Measurements from ENCODE around the gene TOP2B. TPM values are rescaled to one million over a fixed set of nuclear protein-coding genes. Genes with fewer than 3 reads are reported as not detected.

Gene TOP2B
- polyA plus RNA-seq, 2 donors: 28.5 to 47.1 TPM

- Histone ChIP-seq H3K4me1 (ENCODE audit: control insufficient read depth in 2 of 2, insufficient read depth in 2 of 2, low read length in 1 of 2) (no peaks in the 10 kb centered on the region), H3K9me3 (ENCODE audit: control insufficient read depth in 2 of 2, insufficient read depth in 1 of 2, low read depth in 1 of 2, low read length in 1 of 2) (peaks cover 2 to 3% of the 10 kb centered on the region in 2 donors), H3K27ac (ENCODE audit: low read depth in 2 of 2, low read length in 1 of 2) (no peak overlapping the region), H3K4me3 (ENCODE audit: low read depth in 1 of 2, low read length in 2 of 2) (no peak overlapping the region), H3K36me3 (ENCODE audit: control insufficient read depth in 2 of 2, insufficient read depth in 2 of 2, low read length in 1 of 2) (no peaks in the 10 kb centered on the region), H3K27me3 (ENCODE audit: control insufficient read depth in 1 of 2, insufficient read depth in 2 of 2, low read length in 2 of 2) (no peaks in the 10 kb centered on the region)
These were observed 13.9 kb upstream of the TOP2B start for GRCh38 chr3:25678581-25678980.

GRCh38 chr3:25677121-25677520 lies 12.4 kb upstream of the TOP2B start:
- H3K27me3 ChIP-seq (ENCODE audit: control insufficient read depth in 1 of 2, insufficient read depth in 2 of 2, low read length in 2 of 2): no peaks in the 10 kb centered on the region
- H3K9me3 ChIP-seq (ENCODE audit: control insufficient read depth in 2 of 2, insufficient read depth in 1 of 2, low read depth in 1 of 2, low read length in 1 of 2): peaks cover 2 to 3% of the 10 kb centered on the region in 2 donors
- H3K36me3 ChIP-seq (ENCODE audit: control insufficient read depth in 2 of 2, insufficient read depth in 2 of 2, low read length in 1 of 2): no peaks in the 10 kb centered on the region
- H3K27ac ChIP-seq (ENCODE audit: low read depth in 2 of 2, low read length in 1 of 2): no peak overlapping the region
- H3K4me3 ChIP-seq (ENCODE audit: low read depth in 1 of 2, low read length in 2 of 2): no peak overlapping the region
- 67 to 86% methylated on average over 2 of the region's 2 CpGs for WGBS, 2 donors
- no peaks in the 10 kb centered on the region for H3K4me1 ChIP-seq (ENCODE audit: control insufficient read depth in 2 of 2, insufficient read depth in 2 of 2, low read length in 1 of 2)

- H3K4me1 ChIP-seq (ENCODE audit: control insufficient read depth in 2 of 2, insufficient read depth in 2 of 2, low read length in 1 of 2): no peaks in the 10 kb centered on the region
- H3K27ac ChIP-seq (ENCODE audit: low read depth in 2 of 2, low read length in 1 of 2): no peak overlapping the region
- 90 to 96% methylated on average over 2 of the region's 2 CpGs for WGBS, 2 donors
- peaks cover 2 to 3% of the 10 kb centered on the region in 2 donors for H3K9me3 ChIP-seq (ENCODE audit: control insufficient read depth in 2 of 2, insufficient read depth in 1 of 2, low read depth in 1 of 2, low read length in 1 of 2)
- no peak overlapping the region for H3K4me3 ChIP-seq (ENCODE audit: low read depth in 1 of 2, low read length in 2 of 2)
- no peaks in the 10 kb centered on the region for H3K36me3 ChIP-seq (ENCODE audit: control insufficient read depth in 2 of 2, insufficient read depth in 2 of 2, low read length in 1 of 2)
- H3K27me3 ChIP-seq (ENCODE audit: control insufficient read depth in 1 of 2, insufficient read depth in 2 of 2, low read length in 2 of 2): no peaks in the 10 kb centered on the region
These were observed 10.0 kb upstream of the TOP2B start for GRCh38 chr3:25674670-25675069.

- no peaks in the 10 kb centered on the region for H3K4me1 ChIP-seq (ENCODE audit: control insufficient read depth in 2 of 2, insufficient read depth in 2 of 2, low read length in 1 of 2)
- H3K4me3 ChIP-seq (ENCODE audit: low read depth in 1 of 2, low read length in 2 of 2): no peak overlapping the region
- peaks cover 2 to 3% of the 10 kb centered on the region in 2 donors for H3K9me3 ChIP-seq (ENCODE audit: control insufficient read depth in 2 of 2, insufficient read depth in 1 of 2, low read depth in 1 of 2, low read length in 1 of 2)
- no peaks in the 10 kb centered on the region for H3K27me3 ChIP-seq (ENCODE audit: control insufficient read depth in 1 of 2, insufficient read depth in 2 of 2, low read length in 2 of 2)
- 88 to 93% methylated on average over 8 of the region's 8 CpGs for WGBS, 2 donors
- H3K27ac ChIP-seq (ENCODE audit: low read depth in 2 of 2, low read length in 1 of 2): no peak overlapping the region
- H3K36me3 ChIP-seq (ENCODE audit: control insufficient read depth in 2 of 2, insufficient read depth in 2 of 2, low read length in 1 of 2): no peaks in the 10 kb centered on the region
These were observed 9.1 kb upstream of the TOP2B start for GRCh38 chr3:25673738-25674298.

- 14% methylated on average over 14 of the region's 14 CpGs for WGBS, 2 donors
- Histone ChIP-seq H3K27me3 (ENCODE audit: control insufficient read depth in 1 of 2, insufficient read depth in 2 of 2, low read length in 2 of 2) (no peaks in the 10 kb centered on the region), H3K27ac (ENCODE audit: low read depth in 2 of 2, low read length in 1 of 2) (peak overlapping the region; percentile 80 to 93), H3K9me3 (ENCODE audit: control insufficient read depth in 2 of 2, insufficient read depth in 1 of 2, low read depth in 1 of 2, low read length in 1 of 2) (no peaks in the 10 kb centered on the region), H3K4me3 (ENCODE audit: low read depth in 1 of 2, low read length in 2 of 2) (peak overlapping the region; percentile 92 to 98), H3K36me3 (ENCODE audit: control insufficient read depth in 2 of 2, insufficient read depth in 2 of 2, low read length in 1 of 2) (no peaks in the 10 kb centered on the region), H3K4me1 (ENCODE audit: control insufficient read depth in 2 of 2, insufficient read depth in 2 of 2, low read length in 1 of 2) (no peaks in the 10 kb centered on the region)
These were observed 891 bp upstream of the TOP2B start for GRCh38 chr3:25665315-25666280.

- Histone ChIP-seq H3K4me1 (ENCODE audit: control insufficient read depth in 2 of 2, insufficient read depth in 2 of 2, low read length in 1 of 2) (no peaks in the 10 kb centered on the region), H3K27ac (ENCODE audit: low read depth in 2 of 2, low read length in 1 of 2) (peak overlapping the region; percentile 99 to 100), H3K27me3 (ENCODE audit: control insufficient read depth in 1 of 2, insufficient read depth in 2 of 2, low read length in 2 of 2) (no peaks in the 10 kb centered on the region), H3K9me3 (ENCODE audit: control insufficient read depth in 2 of 2, insufficient read depth in 1 of 2, low read depth in 1 of 2, low read length in 1 of 2) (no peaks in the 10 kb centered on the region), H3K36me3 (ENCODE audit: control insufficient read depth in 2 of 2, insufficient read depth in 2 of 2, low read length in 1 of 2) (no peaks in the 10 kb centered on the region), H3K4me3 (ENCODE audit: low read depth in 1 of 2, low read length in 2 of 2) (peak overlapping the region; percentile 92 to 98)
- 0% methylated on average over 74 to 115 of the region's 115 CpGs for WGBS, 2 donors
These were observed 567 bp downstream of the TOP2B start for GRCh38 chr3:25663869-25664811.

GRCh38 chr3:25663347-25663868 lies 1.3 kb downstream of the TOP2B start:
- H3K9me3 ChIP-seq (ENCODE audit: control insufficient read depth in 2 of 2, insufficient read depth in 1 of 2, low read depth in 1 of 2, low read length in 1 of 2): no peaks in the 10 kb centered on the region
- no peaks in the 10 kb centered on the region for H3K4me1 ChIP-seq (ENCODE audit: control insufficient read depth in 2 of 2, insufficient read depth in 2 of 2, low read length in 1 of 2)
- H3K27me3 ChIP-seq (ENCODE audit: control insufficient read depth in 1 of 2, insufficient read depth in 2 of 2, low read length in 2 of 2): no peaks in the 10 kb centered on the region
- 0 to 1% methylated on average over 15 of the region's 15 CpGs for WGBS, 2 donors
- no peaks in the 10 kb centered on the region for H3K36me3 ChIP-seq (ENCODE audit: control insufficient read depth in 2 of 2, insufficient read depth in 2 of 2, low read length in 1 of 2)
- peak overlapping the region; percentile 99 to 100 for H3K27ac ChIP-seq (ENCODE audit: low read depth in 2 of 2, low read length in 1 of 2)
- H3K4me3 ChIP-seq (ENCODE audit: low read depth in 1 of 2, low read length in 2 of 2): peak overlapping the region; percentile 92 to 98

- no peaks in the 10 kb centered on the region for H3K4me1 ChIP-seq (ENCODE audit: control insufficient read depth in 2 of 2, insufficient read depth in 2 of 2, low read length in 1 of 2)
- H3K36me3 ChIP-seq (ENCODE audit: control insufficient read depth in 2 of 2, insufficient read depth in 2 of 2, low read length in 1 of 2): no peaks in the 10 kb centered on the region
- peak overlapping the region; percentile 92 to 98 for H3K4me3 ChIP-seq (ENCODE audit: low read depth in 1 of 2, low read length in 2 of 2)
- peak overlapping the region; percentile 99 to 100 for H3K27ac ChIP-seq (ENCODE audit: low read depth in 2 of 2, low read length in 1 of 2)
- H3K27me3 ChIP-seq (ENCODE audit: control insufficient read depth in 1 of 2, insufficient read depth in 2 of 2, low read length in 2 of 2): no peaks in the 10 kb centered on the region
- H3K9me3 ChIP-seq (ENCODE audit: control insufficient read depth in 2 of 2, insufficient read depth in 1 of 2, low read depth in 1 of 2, low read length in 1 of 2): no peaks in the 10 kb centered on the region
- WGBS, 2 donors: 10 to 11% methylated on average over 7 of the region's 7 CpGs
These were observed 1.9 kb downstream of the TOP2B start for GRCh38 chr3:25662736-25663320.

Measured in esophagus (tissue), 2 donors.